ENCODE measurements around the gene PSMG3. TPM values are rescaled to one million over a fixed set of nuclear protein-coding genes. Genes with fewer than 3 reads are reported as not detected.

The PSMG3 gene
- total RNA-seq, 2 donors from 2014 or later, result 21.5 to 22.3 TPM

- Histone ChIP-seq H3K27ac (no peak overlapping the region), H3K27me3 (no peaks in the 10 kb centered on the region), H3K9me3 (no peaks in the 10 kb centered on the region), H3K36me3 (no peaks in the 10 kb centered on the region), H3K4me1 (no peaks in the 10 kb centered on the region), H3K4me3 (no peak overlapping the region)
- no peak for DNase-seq (ENCODE audit: low spot score)
- TF ChIP-seq CTCF (IDR thresholded peaks at IDR 0.05), result no peak
Measured at GRCh38 chr7:1599640-1600395, 30.0 kb upstream of the PSMG3 start.

GRCh38 chr7:1598961-1599639 lies 29.3 kb upstream of the PSMG3 start:
- TF ChIP-seq CTCF (IDR thresholded peaks at IDR 0.05), result no peak
- no peaks in the 10 kb centered on the region for H3K9me3 ChIP-seq
- no peak for DNase-seq (ENCODE audit: low spot score)
- H3K4me1 ChIP-seq, result no peaks in the 10 kb centered on the region
- no peaks in the 10 kb centered on the region for H3K36me3 ChIP-seq
- H3K27me3 ChIP-seq, result no peaks in the 10 kb centered on the region
- H3K27ac ChIP-seq, result no peak overlapping the region
- H3K4me3 ChIP-seq, result no peak overlapping the region

- H3K27me3 ChIP-seq, result no peaks in the 10 kb centered on the region
Measured at GRCh38 chr7:1598286-1598685, 28.5 kb upstream of the PSMG3 start.

GRCh38 chr7:1597791-1598190 lies 28.0 kb upstream of the PSMG3 start:
- H3K4me3 ChIP-seq, result no peak overlapping the region
- H3K9me3 ChIP-seq, result no peaks in the 10 kb centered on the region
- no peak for TF ChIP-seq CTCF (IDR thresholded peaks at IDR 0.05)
- H3K36me3 ChIP-seq, result no peaks in the 10 kb centered on the region
- H3K27ac ChIP-seq, result no peak overlapping the region
- no peaks in the 10 kb centered on the region for H3K27me3 ChIP-seq
- DNase-seq (ENCODE audit: low spot score), result no peak
- H3K4me1 ChIP-seq, result no peaks in the 10 kb centered on the region

More at GRCh38 chr7:1598286-1598685, 28.5 kb upstream of the PSMG3 start:
- H3K36me3 ChIP-seq, result no peaks in the 10 kb centered on the region
- H3K27ac ChIP-seq, result no peak overlapping the region
- no peaks in the 10 kb centered on the region for H3K4me1 ChIP-seq
- DNase-seq (ENCODE audit: low spot score), result no peak
- no peak overlapping the region for H3K4me3 ChIP-seq
- TF ChIP-seq CTCF (IDR thresholded peaks at IDR 0.05), result no peak
- H3K9me3 ChIP-seq, result no peaks in the 10 kb centered on the region

- no peaks in the 10 kb centered on the region for H3K27me3 ChIP-seq
- DNase-seq (ENCODE audit: low spot score), result no peak
- TF ChIP-seq CTCF (IDR thresholded peaks at IDR 0.05), result no peak
- H3K4me1 ChIP-seq, result no peaks in the 10 kb centered on the region
- no peak overlapping the region for H3K27ac ChIP-seq
- H3K9me3 ChIP-seq, result no peaks in the 10 kb centered on the region
- H3K4me3 ChIP-seq, result no peak overlapping the region
- no peaks in the 10 kb centered on the region for H3K36me3 ChIP-seq
Measured at GRCh38 chr7:1597066-1597760, 27.4 kb upstream of the PSMG3 start.
